ENCODE measurements around the gene MYLIP.

DNA sequence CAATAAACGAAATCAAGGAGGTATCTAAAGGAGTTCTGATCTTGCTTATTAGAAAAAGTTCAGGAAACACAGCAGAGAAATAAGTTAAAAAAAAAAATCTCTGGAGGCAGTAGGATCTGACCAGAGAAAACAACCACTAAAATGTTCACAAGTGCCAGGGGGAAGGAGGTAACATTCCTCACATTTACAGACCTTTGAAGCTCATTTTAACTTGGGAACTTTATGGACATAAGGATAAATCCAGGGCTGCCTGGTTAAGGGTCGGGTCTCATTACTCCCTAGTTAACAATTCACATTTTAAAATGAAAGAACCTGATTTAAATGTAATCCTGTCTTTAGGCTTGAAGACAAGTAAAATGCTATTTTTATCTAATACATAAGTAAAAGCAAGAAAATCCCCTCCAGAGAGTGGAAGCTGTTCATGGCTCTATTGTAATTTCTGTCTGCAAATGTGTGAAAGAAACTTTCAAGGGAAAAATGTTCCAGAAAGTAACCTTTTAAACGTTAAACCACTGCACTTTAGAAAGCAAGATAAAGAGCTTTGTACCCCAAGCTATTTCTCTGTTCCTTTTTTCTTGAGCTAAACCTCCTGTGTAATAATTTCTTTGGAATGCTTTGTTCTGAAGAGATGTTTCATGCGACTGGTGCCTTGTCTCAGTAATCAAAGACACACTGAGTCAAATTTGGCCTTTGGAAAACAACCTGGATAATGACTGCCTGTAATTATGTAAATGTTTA lies 38.2 kb downstream of the MYLIP start:
- no peak for TF ChIP-seq POLR2AphosphoS5 (IDR thresholded peaks at IDR 0.05)
- no peak for TF ChIP-seq CTCF (IDR thresholded peaks at IDR 0.05)
- TF ChIP-seq EP300 (IDR thresholded peaks at IDR 0.05; ENCODE audit: low read depth) = no peak
